ENCODE measurements around the gene STARD13. TPM values are rescaled to one million over a fixed set of nuclear protein-coding genes. Genes with fewer than 3 reads are reported as not detected.

STARD13 gene
- total RNA-seq, 1 donor: 28.2 TPM

GRCh38 chr13:33280279-33280905 lies 5.2 kb downstream of the STARD13 start:
- Histone ChIP-seq H3K27me3 (ENCODE audit: insufficient read depth, low read length) (no peaks in the 10 kb centered on the region), H3K4me3 (ENCODE audit: insufficient read depth, low read length) (peak overlapping the region; percentile 31), H4K20me1 (ENCODE audit: insufficient read depth, low read length) (no peaks in the 10 kb centered on the region), H2AFZ (ENCODE audit: low read length) (no peak overlapping the region), H3K9me3 (ENCODE audit: low read depth, low read length) (no peaks in the 10 kb centered on the region), H3K36me3 (ENCODE audit: insufficient read depth, low read length) (peaks cover 28% of the 10 kb centered on the region), H3K27ac (ENCODE audit: low read depth, low read length) (peak overlapping the region; percentile 99), H3K4me2 (ENCODE audit: insufficient read depth, low read length) (peak overlapping the region; percentile 90), H3K4me1 (ENCODE audit: insufficient read depth, low read length) (peaks cover 77% of the 10 kb centered on the region), H3K79me2 (ENCODE audit: insufficient read depth, low read length) (peaks cover 75% of the 10 kb centered on the region)
- TF ChIP-seq, protein P1, sequence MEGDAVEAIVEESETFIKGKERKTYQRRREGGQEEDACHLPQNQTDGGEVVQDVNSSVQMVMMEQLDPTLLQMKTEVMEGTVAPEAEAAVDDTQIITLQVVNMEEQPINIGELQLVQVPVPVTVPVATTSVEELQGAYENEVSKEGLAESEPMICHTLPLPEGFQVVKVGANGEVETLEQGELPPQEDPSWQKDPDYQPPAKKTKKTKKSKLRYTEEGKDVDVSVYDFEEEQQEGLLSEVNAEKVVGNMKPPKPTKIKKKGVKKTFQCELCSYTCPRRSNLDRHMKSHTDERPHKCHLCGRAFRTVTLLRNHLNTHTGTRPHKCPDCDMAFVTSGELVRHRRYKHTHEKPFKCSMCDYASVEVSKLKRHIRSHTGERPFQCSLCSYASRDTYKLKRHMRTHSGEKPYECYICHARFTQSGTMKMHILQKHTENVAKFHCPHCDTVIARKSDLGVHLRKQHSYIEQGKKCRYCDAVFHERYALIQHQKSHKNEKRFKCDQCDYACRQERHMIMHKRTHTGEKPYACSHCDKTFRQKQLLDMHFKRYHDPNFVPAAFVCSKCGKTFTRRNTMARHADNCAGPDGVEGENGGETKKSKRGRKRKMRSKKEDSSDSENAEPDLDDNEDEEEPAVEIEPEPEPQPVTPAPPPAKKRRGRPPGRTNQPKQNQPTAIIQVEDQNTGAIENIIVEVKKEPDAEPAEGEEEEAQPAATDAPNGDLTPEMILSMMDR (IDR thresholded peaks at IDR 0.05; ENCODE audit: extremely low read depth, low read depth, low read length): no peak
- no peak for DNase-seq (ENCODE audit: insufficient read length, low spot score, missing footprints)

DNA sequence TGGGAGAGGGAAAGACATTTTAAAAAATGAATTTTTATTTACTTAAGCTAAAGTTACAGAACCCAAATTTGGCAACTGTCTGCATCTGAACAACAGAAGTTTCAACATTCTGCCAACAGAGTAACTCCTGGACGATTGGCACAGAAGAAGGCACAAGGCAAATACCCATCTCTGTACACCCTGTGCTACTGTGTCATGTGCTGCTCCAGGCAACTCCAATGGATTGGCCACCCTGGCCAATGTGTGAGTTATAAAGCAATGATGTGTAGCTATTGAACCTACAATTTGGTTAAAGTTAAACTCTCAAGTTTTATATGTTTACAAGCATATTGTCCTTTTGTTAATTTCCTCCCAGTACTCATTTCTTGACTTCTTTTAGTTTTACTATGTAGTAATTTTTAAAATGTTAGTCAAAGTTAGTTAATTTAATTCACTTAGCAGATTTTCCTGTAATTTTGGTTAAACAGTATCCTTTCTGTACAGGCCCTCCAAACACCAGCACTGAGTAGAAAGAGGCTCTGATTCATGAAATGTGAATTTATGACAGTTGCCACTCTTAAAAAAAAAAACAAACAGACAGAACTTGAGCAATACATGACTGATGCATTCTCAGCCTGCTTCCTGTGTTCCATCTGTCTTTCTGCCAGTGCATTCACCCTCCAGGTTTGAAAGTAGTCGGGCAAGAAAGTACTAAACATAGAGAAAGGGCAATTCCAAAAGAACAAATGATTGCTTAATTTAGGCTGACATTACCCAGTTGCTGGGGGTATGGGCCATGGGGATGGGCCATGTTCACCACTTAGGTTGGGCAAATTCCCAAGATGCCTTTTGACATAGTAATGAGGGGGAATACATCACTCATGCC lies 5.9 kb downstream of the STARD13 start:
- peaks cover 75% of the 10 kb centered on the region for H3K79me2 ChIP-seq (ENCODE audit: insufficient read depth, low read length)
- no peaks in the 10 kb centered on the region for H4K20me1 ChIP-seq (ENCODE audit: insufficient read depth, low read length)
- TF ChIP-seq, protein P1 (IDR thresholded peaks at IDR 0.05; ENCODE audit: extremely low read depth, low read depth, low read length): no peak
- H3K4me2 ChIP-seq (ENCODE audit: insufficient read depth, low read length): peak overlapping the region; percentile 90
- no peak overlapping the region for H2AFZ ChIP-seq (ENCODE audit: low read length)
- DNase-seq (ENCODE audit: insufficient read length, low spot score, missing footprints): peak; percentile 21
- H3K27ac ChIP-seq (ENCODE audit: low read depth, low read length): peak overlapping the region; percentile 99
- H3K36me3 ChIP-seq (ENCODE audit: insufficient read depth, low read length): peaks cover 36% of the 10 kb centered on the region
- no peaks in the 10 kb centered on the region for H3K27me3 ChIP-seq (ENCODE audit: insufficient read depth, low read length)
- H3K4me3 ChIP-seq (ENCODE audit: insufficient read depth, low read length): peak overlapping the region; percentile 31
- H3K4me1 ChIP-seq (ENCODE audit: insufficient read depth, low read length): peaks cover 84% of the 10 kb centered on the region
- H3K9me3 ChIP-seq (ENCODE audit: low read depth, low read length): no peaks in the 10 kb centered on the region

- DNase-seq (ENCODE audit: insufficient read length, low spot score, missing footprints): no peak
- TF ChIP-seq, protein P1 (IDR thresholded peaks at IDR 0.05; ENCODE audit: extremely low read depth, low read depth, low read length): no peak
- Histone ChIP-seq H3K27ac (ENCODE audit: low read depth, low read length) (peak overlapping the region; percentile 99), H3K4me3 (ENCODE audit: insufficient read depth, low read length) (no peak overlapping the region), H3K36me3 (ENCODE audit: insufficient read depth, low read length) (peaks cover 40% of the 10 kb centered on the region), H3K9me3 (ENCODE audit: low read depth, low read length) (no peaks in the 10 kb centered on the region), H3K27me3 (ENCODE audit: insufficient read depth, low read length) (no peaks in the 10 kb centered on the region), H3K4me2 (ENCODE audit: insufficient read depth, low read length) (peak overlapping the region; percentile 90), H2AFZ (ENCODE audit: low read length) (no peak overlapping the region), H4K20me1 (ENCODE audit: insufficient read depth, low read length) (no peaks in the 10 kb centered on the region), H3K79me2 (ENCODE audit: insufficient read depth, low read length) (peaks cover 75% of the 10 kb centered on the region), H3K4me1 (ENCODE audit: insufficient read depth, low read length) (peaks cover 92% of the 10 kb centered on the region)
Observed at GRCh38 chr13:33278913-33279312, 6.6 kb downstream of the STARD13 start.

DNA sequence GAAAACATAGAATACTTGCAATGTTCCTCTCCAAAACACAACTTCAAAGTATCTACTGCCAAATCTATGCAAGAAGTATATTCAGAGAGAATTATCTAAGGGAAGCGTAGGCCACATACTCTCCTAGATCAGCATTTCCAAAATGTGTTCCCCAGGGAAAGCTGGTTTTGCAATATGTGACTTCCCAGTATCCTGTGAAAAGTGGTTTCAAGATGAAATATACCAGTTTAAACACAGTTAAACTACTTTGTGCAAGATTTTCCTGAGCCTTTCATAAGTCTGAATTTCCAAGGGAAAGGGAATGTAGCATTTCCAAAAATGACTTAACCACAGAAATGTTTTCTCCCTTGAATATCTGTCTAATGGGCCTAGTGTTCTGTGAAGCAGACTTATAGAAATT lies 7.6 kb downstream of the STARD13 start:
- peak overlapping the region; percentile 99 for H3K27ac ChIP-seq (ENCODE audit: low read depth, low read length)
- H3K4me3 ChIP-seq (ENCODE audit: insufficient read depth, low read length): no peak overlapping the region
- peaks cover 77% of the 10 kb centered on the region for H3K79me2 ChIP-seq (ENCODE audit: insufficient read depth, low read length)
- DNase-seq (ENCODE audit: insufficient read length, low spot score, missing footprints): no peak
- H3K4me1 ChIP-seq (ENCODE audit: insufficient read depth, low read length): peaks cover 98% of the 10 kb centered on the region
- no peaks in the 10 kb centered on the region for H3K27me3 ChIP-seq (ENCODE audit: insufficient read depth, low read length)
- H3K36me3 ChIP-seq (ENCODE audit: insufficient read depth, low read length): peaks cover 40% of the 10 kb centered on the region
- no peaks in the 10 kb centered on the region for H4K20me1 ChIP-seq (ENCODE audit: insufficient read depth, low read length)
- no peaks in the 10 kb centered on the region for H3K9me3 ChIP-seq (ENCODE audit: low read depth, low read length)
- H3K4me2 ChIP-seq (ENCODE audit: insufficient read depth, low read length): no peak overlapping the region
- TF ChIP-seq, protein P1 (IDR thresholded peaks at IDR 0.05; ENCODE audit: extremely low read depth, low read depth, low read length): no peak
- no peak overlapping the region for H2AFZ ChIP-seq (ENCODE audit: low read length)
